HG03066 (cell line): ENCODE measurements around the gene PCGF3.
"Not testable (repeated sequence)": the region's sequence is repeated elsewhere in the genome, so short reads cannot be mapped to it uniquely, and the experiment has no call there.

ENCODE experiments used
- ATAC-seq: cut with Tn5 transposase; IDR thresholded peaks from one replicate; pipeline ENCODE4 v1.9.1; 2021; ENCODE audit warnings: low read depth; ENCODE audit not compliant: unreplicated experiment

Gene PCGF3

DNA sequence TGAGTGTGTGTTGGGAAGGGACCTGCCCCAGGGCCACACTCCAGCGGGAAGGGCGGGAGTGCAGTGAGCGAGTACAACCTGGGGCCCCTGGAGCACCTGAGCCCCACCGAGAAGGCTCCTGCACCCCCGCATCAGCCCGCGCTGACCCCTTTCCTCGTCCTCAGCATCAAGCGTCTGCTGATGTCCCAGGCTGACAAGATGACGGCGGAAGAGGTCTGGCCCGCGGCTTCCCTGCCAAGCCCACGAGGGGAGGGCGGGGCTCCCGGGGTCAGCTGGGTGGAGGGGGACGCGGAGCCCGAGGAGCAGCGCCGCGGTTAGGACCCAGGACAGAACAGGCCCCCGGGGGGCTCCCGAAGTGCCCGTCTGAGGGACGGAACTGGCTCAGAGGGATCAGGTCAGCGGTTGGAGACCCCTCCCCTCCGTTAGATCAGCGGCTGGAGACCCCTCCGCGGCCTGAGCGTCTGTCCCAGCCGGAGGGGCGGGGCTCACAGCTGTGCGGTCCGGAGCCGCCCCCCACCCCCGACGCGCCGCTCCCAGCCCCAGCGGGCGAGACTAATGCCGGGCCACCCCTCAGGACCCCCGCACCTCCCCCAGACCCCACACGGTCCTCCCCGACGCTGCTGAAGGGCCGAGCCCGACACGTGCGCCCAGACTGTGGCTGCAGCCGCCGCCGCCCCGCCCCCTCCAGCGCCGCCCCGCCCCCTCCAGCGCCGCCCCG, 24.5 kb upstream of the PCGF3 start:
- no peak for ATAC-seq

- ATAC-seq, result no peak
Observed at GRCh38 chr4:681736-682451, 23.7 kb upstream of the PCGF3 start.

DNA sequence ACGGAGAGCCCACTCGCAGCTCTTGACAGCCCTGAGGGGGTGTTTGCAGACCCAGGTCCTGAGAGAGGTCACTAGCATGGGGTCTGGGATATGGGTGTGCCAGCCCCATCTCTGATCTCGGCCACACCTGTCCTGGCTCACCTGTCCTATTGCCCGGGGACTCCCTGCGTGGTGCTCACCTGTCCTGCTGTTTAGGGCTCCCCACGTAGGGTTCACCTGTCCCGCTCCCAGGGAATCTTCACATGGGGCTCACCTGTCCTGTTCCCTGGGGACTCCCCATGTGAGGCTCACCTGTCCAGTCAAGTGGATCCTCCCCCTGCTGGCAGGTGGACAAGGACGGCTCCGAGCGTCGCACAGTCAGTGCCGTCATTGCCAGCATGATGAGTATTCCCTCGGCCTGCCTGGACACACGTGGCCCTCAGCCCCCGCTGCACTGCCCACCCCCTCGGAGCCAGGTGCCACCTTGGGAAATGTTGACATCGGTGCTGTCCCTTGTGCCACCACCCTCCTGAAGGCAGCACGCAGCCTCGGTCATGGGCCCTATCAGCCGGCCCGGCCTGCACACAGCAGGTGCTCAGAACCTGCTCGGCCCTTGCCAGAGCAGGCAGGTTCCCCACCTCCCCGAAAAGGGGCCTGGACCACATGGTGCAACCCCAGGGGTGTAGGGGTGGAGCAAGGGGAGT, 23.0 kb upstream of the PCGF3 start:
- ATAC-seq, result no peak

DNA sequence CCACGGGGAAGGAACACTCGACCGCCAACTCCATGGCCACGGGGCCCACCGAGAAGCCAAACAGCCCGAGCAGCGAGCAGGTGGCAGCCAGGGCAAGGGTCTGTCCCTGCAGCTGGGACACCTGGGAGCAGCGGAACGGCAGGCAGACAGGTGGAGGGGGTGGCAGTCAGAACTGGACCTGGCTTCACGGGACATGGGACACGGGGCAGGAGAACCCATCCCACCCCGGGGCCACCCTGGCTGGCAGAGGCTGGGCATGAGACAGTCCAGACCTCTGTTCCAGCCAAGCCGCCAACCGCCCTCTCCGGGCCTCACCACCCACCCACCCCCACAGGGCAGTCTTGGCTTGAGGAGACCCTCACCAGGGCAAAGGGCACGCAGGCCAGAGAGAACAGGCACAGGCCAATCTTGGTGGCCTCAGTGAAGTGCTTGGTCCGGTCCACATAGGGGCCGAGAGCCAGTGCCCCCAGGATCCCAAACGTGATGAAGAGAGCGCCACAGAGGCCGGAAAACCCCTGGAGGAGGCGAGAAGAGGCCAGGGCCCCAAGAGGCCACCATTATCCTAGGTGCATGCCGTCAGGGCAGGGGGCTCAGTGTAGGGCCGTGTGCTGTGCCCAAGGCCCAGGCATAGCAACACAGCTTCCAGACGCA, 22.3 kb upstream of the PCGF3 start:
- no peak for ATAC-seq

- no peak for ATAC-seq
Observed at GRCh38 chr4:683982-684622, 21.5 kb upstream of the PCGF3 start.

- ATAC-seq, result no peak
Observed at GRCh38 chr4:684623-685327, 20.9 kb upstream of the PCGF3 start.

DNA sequence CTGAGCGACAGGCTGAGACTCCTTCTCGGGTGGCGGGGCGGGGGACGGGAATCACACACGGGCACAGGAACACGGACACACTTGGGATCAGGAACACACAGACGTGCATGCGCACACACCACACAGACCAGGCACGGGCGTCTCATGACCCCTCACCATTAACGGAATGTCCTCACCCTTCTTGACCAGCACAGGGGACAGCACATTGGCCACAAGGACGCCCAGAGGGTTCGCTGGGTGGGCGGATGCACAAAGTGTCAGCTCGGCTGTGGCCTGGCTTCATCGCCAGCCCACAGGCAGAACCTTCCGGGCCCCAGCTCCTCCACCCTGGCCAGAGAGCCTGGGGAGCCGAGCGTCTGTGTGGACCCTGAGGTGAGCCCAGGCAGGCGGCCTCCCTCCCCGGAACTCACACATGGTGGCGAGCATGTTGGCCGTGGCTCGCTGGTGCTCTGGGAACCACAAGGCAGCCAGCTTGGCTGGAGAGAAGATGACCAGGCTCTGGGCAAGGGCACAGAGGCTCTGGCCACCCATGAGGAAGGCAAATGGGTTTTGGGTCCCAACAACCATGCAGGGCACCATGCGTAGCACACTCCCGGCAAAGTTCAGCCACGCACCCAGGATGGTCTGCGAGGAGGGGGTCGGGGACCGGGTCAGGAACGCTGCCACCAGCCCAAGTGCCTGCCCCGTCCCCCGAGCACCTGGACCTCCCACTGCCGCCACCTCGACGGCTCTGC, 19.8 kb upstream of the PCGF3 start:
- no peak for ATAC-seq

DNA sequence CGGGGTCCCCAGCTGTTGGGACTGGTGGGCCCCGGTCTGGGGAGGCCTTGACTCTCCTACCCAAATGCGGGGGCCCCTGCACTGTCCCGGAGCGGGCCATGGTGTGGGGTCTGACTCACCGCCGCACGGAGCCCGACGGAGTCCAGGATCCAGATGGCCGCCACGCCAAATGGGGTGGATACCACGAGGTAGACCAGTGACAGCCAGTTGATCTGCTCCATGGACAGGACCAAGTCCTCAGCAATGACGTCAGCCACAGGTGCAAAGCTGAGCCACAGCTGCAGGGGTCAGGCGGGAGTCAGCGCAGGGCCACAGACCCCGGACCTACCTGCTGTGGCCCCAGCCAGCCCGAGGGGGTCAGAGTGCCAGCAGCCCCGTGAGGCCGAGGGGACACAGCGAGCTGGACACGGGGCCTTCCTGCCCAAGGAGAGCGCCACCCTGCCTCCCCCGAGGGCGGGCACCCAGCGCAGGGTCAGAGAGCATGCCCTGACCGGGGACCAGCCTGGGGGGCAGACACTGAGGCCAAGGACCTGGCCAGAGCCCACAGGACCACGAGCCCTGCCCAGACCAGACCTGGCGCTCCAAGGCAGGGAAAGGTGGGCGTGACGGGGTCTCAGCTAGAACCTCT, 19.1 kb upstream of the PCGF3 start:
- ATAC-seq, result no peak

- ATAC-seq, result no peak
Observed at GRCh38 chr4:687048-687970, 18.3 kb upstream of the PCGF3 start.

DNA sequence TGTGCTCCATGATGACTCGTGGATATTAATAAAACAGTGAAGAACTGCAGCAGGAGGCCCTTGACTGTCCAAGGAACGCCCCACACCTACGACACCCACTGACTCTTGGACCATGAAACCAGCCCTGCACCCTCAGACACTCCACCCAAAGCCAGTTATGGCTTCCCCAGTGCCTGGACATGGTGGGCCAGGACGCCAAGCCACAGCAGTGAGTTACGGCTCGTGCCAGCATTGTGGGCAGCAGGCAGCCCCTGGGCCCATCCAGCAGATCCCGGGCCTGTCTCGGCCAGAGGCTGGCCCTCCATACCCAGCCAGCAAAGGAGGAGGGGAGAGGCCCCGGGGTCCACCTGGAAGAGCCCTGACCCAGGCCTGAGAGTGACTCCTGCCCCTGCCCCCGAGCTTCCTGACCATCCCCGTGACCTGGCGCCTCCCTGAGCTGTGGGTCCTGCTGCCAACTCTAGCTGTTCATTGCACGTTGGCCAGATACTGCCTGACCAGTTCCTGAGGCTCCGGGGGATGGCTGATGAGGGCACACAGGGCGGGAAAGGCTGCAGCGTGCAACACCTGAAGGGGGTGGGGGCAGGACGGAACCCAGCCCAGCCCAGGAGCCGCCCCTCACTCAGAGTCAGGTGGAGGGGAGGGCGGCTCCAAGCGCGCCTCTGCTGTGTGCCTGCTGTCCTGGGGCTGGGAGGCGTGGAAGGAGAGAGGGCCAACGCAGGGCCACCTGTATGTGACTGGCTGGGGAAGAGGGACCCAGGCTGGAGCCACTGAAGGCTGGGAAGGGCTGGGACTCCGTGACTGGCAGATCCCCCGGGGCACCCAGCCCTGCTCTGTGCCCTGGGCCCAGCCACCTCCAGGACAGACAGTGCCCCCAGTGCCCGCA, 17.4 kb upstream of the PCGF3 start:
- ATAC-seq, result no peak

DNA sequence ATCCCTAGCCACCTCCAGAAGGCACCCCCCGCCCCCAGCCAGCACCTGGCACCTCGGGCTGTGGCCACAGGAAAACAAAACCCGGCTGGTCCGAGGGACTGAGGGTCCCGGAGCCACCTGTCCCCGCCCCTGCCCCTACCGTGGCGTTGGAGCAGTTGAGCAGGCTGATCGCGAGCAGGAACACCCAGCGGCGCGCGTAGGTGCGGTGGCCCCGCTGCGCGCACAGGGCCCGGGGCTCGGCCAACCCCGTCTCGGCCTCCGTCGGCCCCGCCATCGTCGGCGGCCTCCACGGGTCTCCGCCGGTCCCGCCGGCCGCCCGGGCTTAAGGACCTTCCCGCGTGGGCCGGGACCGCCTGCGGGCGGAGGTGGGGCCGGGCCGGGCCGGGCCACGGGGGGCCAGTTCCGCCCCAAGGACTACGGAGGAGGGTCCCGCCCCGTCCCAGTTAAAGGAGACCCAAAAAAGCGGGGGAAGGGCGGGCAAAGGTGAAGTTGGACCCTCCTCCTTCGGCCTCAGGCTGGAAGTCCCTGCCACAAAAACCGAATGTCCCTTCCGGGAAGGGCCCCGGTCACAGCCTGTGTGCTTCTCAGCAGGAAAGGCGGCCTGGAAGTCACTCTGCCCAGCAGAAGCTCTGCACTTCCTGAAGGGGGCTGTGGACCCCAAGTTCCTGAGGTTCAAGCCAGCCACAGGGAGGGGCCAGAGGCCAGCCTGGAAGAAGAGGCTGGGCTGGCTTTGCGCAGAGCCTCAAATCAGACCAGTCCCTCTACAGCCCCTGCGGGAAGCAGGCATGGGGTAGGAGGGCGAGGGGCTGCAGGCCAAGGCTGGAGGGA, 16.6 kb upstream of the PCGF3 start, which contains the start of gene SLC49A3:
SLC49A3 (minus strand) TSS at position 298 of the 828 bp plus-strand sequence; CDS start at position 274, 24 bp downstream.
- no peak for ATAC-seq

DNA sequence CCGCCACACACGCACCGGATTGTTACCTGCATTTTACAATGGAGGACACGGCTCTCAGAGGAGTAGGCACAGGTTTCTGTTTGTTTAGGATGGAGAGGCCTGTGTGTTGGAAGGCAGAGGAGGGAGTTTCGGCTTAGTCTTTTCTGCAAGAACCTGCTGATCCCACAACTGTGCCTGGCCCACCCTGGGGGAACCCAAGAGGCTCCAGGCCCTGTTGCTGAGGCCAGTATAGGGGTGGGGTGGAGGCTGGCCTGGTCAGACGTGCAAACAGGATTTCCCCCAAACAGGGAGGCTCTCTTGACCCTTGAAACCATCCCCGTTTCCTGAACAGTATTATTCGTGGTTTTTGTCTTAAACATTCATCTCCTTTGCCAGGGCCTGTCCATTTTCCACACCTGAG, 15.9 kb upstream of the PCGF3 start:
- ATAC-seq, result no peak

DNA sequence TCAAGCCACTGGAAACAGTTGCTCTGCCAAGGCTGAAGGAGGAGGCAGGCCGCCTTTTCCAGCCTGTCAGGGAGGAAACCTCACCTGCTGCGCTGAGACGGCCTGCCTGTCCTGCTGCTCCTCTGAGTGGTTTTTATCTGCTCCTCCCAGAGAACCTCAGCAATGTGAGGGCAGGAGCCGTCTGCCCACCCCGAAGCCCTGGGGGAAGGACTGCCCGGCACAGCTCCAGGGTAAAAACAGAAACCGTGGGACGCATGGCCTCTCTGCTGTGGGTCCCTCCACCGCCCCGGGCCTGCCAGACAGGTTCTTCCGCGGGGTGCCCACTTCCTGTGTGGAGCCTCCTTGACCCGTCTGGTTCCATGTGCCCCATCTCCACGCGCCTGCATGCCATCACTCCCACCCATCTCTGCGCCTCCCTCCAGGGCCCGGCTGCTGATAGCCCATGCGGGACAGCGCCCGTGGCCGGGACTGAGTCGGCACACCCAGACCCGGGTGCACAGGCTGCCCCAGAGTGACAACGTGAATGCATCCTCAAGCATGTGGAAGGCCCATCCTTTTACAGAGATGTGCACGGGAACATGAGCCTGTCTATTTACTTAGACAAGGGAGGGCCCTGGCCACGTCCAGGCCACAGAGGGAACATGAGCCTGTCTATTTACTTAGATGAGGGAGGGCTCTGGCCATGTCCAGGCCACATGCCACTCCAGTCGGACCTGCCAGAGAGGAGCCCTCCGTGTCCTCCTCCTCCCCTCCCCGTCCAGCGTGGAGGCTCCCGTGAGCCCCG, 12.7 kb upstream of the PCGF3 start:
- ATAC-seq, result no peak

- ATAC-seq, result not testable (repeated sequence)
Observed at GRCh38 chr4:694341-694940, 11.2 kb upstream of the PCGF3 start.
